ENCODE results near the gene ATPAF1.

Gene ATPAF1

GRCh38 chr1:46677339-46677738 lies 9.2 kb upstream of the ATPAF1 start:
- peaks cover 53% of the 10 kb centered on the region for H3K36me3 ChIP-seq (ENCODE audit: insufficient read depth, low read length)
- no peak overlapping the region for H3K4me2 ChIP-seq (ENCODE audit: low read length)

DNA sequence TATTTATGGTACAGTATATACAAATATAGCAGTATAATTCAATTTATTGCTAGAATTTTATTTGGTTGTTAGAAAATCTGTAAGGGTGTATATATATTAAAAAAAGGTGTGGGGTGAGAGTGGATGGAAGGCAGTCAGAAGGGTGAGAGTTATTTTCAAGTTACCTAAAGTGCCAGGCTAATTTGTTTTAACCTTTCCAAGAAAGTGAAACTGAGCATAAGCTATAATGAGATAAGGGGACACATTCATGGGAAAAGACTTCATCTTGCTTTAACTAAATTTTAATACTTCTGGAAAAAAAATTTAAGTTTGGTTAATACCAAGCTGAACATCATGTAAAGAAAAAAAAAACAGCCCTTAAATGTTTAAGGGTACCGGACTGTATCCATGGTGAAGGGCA lies 8.4 kb upstream of the ATPAF1 start:
- Histone ChIP-seq H3K4me1 (ENCODE audit: insufficient read depth, low read length, severe bottlenecking) (no peaks in the 10 kb centered on the region), H3K9ac (ENCODE audit: low read length) (no peak overlapping the region), H3K9me3 (ENCODE audit: low read length) (no peaks in the 10 kb centered on the region), H3K4me2 (ENCODE audit: low read length) (no peak overlapping the region), H3K27ac (ENCODE audit: low read depth, low read length, poor library complexity, severe bottlenecking) (no peak overlapping the region), H3K27me3 (ENCODE audit: insufficient read depth, low read length) (no peaks in the 10 kb centered on the region), H2AFZ (ENCODE audit: low read length) (no peak overlapping the region), H3K4me3 (ENCODE audit: low read depth, low read length, poor library complexity, severe bottlenecking) (no peak overlapping the region), H3K79me2 (ENCODE audit: insufficient read depth, low read length) (no peaks in the 10 kb centered on the region), H3K9me2 (ENCODE audit: low read depth, low read length) (no peaks in the 10 kb centered on the region), H3F3A (ENCODE audit: insufficient read depth, low read length) (no peaks in the 10 kb centered on the region), H3K36me3 (ENCODE audit: insufficient read depth, low read length) (peaks cover 44% of the 10 kb centered on the region), H4K20me1 (ENCODE audit: insufficient read depth, low read length) (no peaks in the 10 kb centered on the region)
- TF ChIP-seq EZH2 (IDR thresholded peaks at IDR 0.05; ENCODE audit: borderline replicate concordance, low read length): no peak
- TF ChIP-seq, protein P1, sequence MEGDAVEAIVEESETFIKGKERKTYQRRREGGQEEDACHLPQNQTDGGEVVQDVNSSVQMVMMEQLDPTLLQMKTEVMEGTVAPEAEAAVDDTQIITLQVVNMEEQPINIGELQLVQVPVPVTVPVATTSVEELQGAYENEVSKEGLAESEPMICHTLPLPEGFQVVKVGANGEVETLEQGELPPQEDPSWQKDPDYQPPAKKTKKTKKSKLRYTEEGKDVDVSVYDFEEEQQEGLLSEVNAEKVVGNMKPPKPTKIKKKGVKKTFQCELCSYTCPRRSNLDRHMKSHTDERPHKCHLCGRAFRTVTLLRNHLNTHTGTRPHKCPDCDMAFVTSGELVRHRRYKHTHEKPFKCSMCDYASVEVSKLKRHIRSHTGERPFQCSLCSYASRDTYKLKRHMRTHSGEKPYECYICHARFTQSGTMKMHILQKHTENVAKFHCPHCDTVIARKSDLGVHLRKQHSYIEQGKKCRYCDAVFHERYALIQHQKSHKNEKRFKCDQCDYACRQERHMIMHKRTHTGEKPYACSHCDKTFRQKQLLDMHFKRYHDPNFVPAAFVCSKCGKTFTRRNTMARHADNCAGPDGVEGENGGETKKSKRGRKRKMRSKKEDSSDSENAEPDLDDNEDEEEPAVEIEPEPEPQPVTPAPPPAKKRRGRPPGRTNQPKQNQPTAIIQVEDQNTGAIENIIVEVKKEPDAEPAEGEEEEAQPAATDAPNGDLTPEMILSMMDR (IDR thresholded peaks at IDR 0.05; ENCODE audit: low read length): no peak

More at GRCh38 chr1:46677339-46677738, 9.2 kb upstream of the ATPAF1 start:
- Histone ChIP-seq H3K4me1 (ENCODE audit: insufficient read depth, low read length, severe bottlenecking) (no peaks in the 10 kb centered on the region), H3K27ac (ENCODE audit: low read depth, low read length, poor library complexity, severe bottlenecking) (no peak overlapping the region), H3K9me3 (ENCODE audit: low read length) (no peaks in the 10 kb centered on the region), H3K9me2 (ENCODE audit: low read depth, low read length) (no peaks in the 10 kb centered on the region), H2AFZ (ENCODE audit: low read length) (no peak overlapping the region), H4K20me1 (ENCODE audit: insufficient read depth, low read length) (no peaks in the 10 kb centered on the region), H3F3A (ENCODE audit: insufficient read depth, low read length) (no peaks in the 10 kb centered on the region), H3K79me2 (ENCODE audit: insufficient read depth, low read length) (no peaks in the 10 kb centered on the region), H3K27me3 (ENCODE audit: insufficient read depth, low read length) (no peaks in the 10 kb centered on the region), H3K9ac (ENCODE audit: low read length) (no peak overlapping the region), H3K4me3 (ENCODE audit: low read depth, low read length, poor library complexity, severe bottlenecking) (no peak overlapping the region)
- no peak for TF ChIP-seq EZH2 (IDR thresholded peaks at IDR 0.05; ENCODE audit: borderline replicate concordance, low read length)
- TF ChIP-seq, protein P1 (IDR thresholded peaks at IDR 0.05; ENCODE audit: low read length): no peak

- Histone ChIP-seq H3K4me1 (ENCODE audit: insufficient read depth, low read length, severe bottlenecking) (no peaks in the 10 kb centered on the region), H3K27ac (ENCODE audit: low read depth, low read length, poor library complexity, severe bottlenecking) (no peak overlapping the region), H3K9me3 (ENCODE audit: low read length) (no peaks in the 10 kb centered on the region), H3F3A (ENCODE audit: insufficient read depth, low read length) (no peaks in the 10 kb centered on the region), H4K20me1 (ENCODE audit: insufficient read depth, low read length) (no peaks in the 10 kb centered on the region), H3K79me2 (ENCODE audit: insufficient read depth, low read length) (no peaks in the 10 kb centered on the region), H2AFZ (ENCODE audit: low read length) (no peak overlapping the region), H3K4me3 (ENCODE audit: low read depth, low read length, poor library complexity, severe bottlenecking) (no peak overlapping the region), H3K36me3 (ENCODE audit: insufficient read depth, low read length) (peaks cover 36% of the 10 kb centered on the region), H3K9me2 (ENCODE audit: low read depth, low read length) (no peaks in the 10 kb centered on the region), H3K4me2 (ENCODE audit: low read length) (no peak overlapping the region), H3K9ac (ENCODE audit: low read length) (no peak overlapping the region), H3K27me3 (ENCODE audit: insufficient read depth, low read length) (no peaks in the 10 kb centered on the region)
- TF ChIP-seq, protein P1 (IDR thresholded peaks at IDR 0.05; ENCODE audit: low read length): no peak
- no peak for TF ChIP-seq EZH2 (IDR thresholded peaks at IDR 0.05; ENCODE audit: borderline replicate concordance, low read length)
Measured at GRCh38 chr1:46675549-46676314, 7.6 kb upstream of the ATPAF1 start.
